GM18870 (cell line): ENCODE results near the gene SLC6A16.
"Not testable (repeated sequence)": the region's sequence is repeated elsewhere in the genome, so short reads cannot be mapped to it uniquely, and the experiment has no call there.

Experiments used
- ATAC-seq: cut with Tn5 transposase; IDR thresholded peaks from one replicate; pipeline ENCODE4 v1.9.1; 2021; ENCODE audit warnings: moderate library complexity; ENCODE audit not compliant: unreplicated experiment

The SLC6A16 gene

DNA sequence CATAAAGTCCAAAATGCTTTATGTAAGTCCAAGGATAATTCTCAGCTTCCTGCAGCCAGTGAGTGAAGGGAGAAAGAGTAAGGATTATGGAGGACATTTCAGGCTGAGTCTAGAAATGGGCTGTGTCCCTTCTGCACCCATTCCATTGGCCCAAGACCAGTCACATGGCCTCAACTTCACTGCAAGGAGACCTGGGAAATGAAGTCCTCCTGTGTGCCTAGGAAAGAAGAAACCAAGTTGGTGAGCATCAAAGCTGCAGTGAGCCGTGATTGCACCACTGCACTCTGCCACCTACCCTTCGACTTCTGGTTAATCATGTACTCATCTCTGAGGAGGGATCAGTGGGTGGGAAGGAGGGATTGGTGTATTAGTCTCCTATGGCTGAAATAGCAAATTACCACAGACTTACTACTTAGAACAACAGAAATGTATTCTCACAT lies 6.6 kb upstream of the SLC6A16 start:
- peak; percentile 43 for ATAC-seq

DNA sequence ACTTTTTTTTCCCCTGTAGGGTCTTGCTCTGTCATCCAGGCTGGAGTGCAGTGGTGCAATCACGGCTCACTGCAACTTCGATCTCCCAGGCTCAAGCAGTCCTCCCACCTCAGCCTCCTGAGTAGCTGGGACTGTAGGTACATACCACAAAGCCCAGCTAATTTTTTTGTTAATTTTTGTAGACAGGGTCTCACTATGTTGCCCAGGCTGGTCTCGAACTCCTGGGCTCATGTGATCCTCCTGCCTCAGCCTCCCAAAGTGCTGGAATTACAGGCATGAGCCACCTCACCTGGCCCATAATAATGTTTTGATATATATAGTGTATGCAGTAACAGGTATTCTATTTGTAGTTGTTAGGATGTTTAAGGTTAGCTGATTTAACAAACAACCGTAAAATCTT lies 6.2 kb upstream of the SLC6A16 start:
- not testable (repeated sequence) for ATAC-seq

DNA sequence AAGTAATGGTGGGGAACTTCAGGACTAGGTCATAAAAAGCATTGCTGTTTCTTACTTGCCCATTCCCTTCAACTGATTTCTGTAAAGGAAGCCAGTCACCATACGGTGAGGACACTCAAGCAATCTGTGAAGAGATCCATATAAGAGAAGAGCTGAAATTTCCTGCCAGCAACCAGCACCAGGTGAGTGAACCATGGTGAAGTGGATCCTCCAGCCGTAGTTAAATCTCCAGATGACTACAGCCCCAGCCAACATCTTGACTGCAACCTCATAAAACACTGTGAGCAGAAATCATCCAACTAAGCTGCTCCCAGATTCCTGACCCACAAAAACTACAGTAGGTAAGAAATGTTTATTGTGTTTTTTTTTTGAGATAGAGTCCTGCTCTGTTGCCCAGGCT lies 3.8 kb upstream of the SLC6A16 start:
- no peak for ATAC-seq

DNA sequence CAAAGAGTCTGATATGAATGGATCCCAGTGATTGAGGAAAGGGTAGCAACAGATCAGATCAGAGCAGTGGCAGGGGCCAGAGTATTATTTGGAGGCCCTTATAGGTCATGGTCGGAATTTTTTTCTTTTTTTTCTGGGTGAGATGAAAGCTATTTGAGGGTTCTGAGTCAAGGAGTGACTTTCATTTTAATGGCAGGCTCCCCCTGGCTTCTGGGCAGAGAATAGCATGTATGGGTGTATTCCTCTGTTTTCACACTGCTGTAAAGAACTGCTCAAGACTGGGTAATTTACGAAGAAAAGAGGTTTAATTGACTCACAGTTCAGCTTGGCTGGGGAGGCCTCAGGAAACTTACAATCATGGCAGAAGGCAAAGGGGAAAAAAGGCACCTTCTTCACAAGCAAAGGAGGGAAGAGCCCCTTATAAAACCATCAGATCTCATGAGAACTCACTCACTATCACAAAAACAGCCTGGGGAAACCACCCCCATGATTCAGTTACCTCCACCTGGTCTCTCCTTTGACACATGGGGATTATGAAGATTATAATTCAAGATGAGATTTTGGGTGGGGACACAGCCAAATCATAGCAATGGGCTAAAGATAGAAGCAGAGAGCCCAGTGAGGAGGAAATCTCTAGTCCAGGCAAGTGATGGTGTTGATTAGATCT lies 3.0 kb upstream of the SLC6A16 start:
- ATAC-seq = no peak

DNA sequence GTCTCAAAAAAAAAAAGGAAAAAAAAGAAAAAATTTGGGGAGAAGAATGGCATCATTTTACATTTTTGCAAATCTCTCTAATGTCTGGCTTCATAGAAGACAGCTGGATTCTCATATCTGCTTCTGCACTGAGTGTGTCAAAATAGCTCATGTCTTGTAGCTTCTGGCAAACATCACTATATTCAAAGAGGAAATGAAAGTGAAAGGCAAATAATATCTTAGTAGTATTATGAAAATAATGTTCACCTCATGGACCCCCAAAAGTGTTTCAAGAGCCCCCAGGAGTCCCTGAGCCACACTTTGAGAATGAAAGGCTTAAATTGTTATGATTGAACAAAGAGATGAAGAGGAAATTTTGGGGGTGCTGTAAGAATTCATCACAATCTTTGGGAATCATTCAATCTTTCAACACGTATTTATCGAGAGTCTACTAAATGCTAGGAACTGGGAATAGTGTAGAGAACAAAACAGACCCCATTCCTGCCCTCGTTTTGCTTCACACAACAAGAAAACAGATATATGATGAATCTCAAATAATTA lies 1.2 kb upstream of the SLC6A16 start:
- no peak for ATAC-seq

DNA sequence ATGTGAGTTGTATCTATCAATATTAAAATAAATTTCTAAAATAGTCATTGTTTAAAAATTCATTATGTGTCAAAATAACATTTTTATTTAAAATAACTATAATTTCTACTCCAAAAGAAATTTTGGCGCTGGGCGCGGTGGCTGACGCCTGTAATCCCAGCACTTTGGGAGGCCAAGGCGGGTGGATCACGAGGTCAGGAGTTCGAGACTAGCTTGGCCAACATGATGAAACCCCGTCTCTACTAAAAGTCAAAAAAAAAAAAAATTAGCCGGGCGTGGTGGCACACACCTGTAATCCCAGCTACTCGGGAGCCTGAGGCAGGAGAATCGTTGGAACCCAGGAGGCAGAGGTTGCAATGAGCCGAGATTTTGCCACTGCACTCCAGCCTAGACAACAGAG lies 765 bp upstream of the SLC6A16 start:
- not testable (repeated sequence) for ATAC-seq

DNA sequence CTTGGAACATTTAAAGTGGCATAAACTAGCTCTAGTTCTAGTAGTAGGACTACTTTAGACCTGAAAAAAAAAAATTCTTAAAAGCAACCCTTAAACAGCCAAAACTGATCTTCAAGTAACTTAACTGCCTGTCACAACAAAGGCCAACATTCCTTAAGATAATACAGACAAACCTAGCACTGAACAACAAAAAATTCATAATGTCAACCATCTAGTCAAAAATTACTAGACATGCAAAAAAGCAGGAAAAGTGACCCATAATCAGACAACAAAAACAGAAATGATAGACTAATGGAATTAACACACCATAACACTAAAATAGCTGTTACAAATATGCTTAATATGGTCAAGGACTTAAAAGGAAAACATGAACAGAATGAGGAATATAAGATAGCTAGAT lies 6.7 kb downstream of the SLC6A16 start:
- ATAC-seq = no peak

DNA sequence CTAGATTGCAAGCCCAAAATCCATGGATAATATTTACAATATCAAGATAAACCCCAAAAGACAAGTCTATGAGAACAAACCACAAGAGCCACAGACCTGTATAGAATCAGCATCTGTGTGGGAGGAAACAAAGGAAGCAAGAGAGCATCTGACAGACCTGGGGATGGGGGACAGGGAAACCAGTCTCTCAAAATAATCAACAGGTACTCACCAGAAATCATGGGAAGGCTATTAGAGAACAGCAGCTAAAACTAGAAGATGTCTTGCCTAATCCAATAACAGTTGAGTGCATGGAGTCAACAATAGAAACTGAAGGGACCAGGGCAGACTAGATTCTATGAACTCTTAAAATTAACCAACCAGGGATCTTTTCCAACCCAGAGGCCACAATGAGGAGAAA lies 8.7 kb downstream of the SLC6A16 start:
- no peak for ATAC-seq

DNA sequence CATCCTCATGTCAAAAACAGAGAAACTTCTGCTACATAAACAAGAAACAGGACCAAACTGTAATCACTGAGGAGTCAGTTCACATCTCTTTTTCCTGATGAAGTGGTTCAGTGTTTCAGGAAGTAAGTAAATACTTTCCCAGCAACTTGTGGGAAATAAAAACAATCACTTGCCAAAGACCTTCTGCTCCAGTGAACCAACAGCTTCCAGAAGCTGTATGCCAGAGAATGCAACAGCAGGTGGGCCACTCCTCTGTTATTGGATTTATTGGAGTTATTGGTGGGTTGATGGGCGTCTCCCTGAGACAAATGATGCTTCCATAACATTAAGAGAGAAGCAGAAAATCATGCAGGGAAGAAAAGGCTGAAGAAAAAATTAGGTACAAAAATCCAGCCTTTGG lies 9.9 kb downstream of the SLC6A16 start:
- ATAC-seq = no peak

DNA sequence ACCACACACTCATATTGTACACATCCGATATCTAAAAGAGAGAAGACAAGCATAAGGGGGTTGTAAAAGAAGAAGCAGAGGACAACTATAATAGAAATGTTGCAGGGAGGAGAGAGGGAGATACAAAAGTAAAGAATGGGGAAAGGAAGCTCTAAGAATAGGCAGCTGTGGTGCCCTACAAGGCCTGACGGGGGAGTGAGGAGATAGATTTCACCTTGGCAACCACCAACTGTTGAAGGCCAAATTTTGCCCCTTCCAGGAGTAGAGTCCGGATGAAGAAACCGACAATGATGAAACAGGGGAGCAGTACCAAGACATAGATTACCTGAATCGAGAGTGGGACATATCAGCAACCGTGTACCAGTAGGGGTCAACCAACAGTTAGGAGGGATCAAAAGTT lies 15.9 kb downstream of the SLC6A16 start:
- no peak for ATAC-seq

DNA sequence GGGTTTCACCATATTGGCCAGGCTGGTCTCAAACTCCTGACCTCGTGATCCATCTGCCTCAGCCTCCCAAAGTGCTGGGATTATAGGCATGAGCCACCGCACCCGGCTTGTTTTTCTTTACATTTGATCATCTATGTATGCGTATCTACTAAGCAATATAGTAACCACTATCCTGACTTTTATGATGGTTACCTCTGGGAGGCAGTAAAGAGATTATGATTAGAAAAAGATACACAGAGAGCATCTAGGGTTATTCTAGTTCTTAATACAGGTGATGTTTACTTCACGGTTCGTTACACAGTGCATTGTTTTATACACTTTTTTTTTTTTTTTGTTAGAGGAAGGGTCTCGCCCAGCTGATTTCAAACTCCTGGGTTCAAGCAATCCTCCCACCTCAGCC lies 18.3 kb downstream of the SLC6A16 start:
- not testable (repeated sequence) for ATAC-seq

DNA sequence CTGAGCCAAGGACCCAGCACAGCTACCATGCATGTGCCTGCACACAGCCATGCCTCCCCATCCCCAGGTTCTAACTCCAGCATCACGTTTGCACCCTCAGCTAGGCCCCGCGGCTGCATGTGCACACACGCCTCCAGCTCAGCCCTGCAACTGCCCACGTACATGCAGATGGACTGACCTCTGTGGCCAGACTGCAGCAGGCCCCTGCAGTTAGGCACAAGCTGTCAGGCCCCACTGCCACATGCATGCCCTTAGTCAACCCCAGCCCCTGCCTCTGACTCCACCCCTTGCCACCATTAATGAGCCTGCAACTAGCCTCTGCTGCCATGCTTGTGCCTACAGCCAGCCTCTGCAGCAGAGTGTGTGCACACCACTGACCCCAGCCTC lies 23.1 kb downstream of the SLC6A16 start:
- no peak for ATAC-seq

DNA sequence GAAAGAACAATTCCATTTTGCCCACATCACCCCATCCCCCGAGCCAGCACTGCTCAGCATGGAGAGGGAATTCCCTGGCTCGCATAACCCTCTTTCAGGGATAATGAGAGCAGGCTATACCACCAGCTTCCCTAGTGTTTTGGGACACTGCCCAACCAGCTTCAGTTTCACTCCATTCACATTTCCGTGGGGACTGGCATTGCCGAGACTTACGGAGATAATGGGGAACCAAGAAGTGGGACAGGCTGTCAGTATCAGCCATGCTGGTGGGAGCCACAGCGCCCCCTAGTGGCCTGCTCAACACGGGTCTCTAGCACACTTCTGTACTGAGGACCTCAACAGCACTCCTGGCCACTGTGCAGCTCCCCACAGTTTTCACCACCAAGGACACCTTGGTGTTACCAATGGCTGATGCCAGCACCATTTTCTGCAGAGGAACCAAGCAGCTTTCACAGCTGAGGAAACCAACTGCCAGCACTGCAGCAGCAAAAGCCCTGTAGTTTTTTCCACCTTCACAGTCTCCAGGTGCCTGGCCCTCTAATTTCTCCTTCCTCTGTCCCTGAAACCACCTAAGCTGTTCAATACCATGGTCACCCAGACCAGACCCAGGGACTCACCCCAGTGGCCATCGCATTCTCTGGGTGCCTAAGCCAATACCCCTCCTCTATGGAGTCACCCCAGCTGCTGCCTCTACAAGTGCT lies 23.7 kb downstream of the SLC6A16 start:
- no peak for ATAC-seq

DNA sequence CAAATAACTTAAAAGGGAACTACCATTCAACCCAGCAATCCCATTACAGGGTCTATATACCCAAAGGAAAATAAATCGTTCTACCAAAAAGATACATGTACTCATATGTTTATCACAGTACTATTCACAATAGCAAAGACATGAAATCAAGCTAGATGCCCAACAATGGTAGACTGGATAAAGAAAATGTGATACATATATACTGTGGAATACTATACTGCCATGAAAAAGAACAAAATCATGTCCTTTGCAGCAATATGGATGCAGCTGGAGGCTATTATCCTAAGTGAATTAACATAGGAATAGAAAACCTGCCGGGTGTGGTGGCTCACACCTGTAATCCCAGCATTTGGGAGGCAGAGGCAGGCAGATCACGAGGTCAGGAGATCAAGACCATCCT lies 26.3 kb downstream of the SLC6A16 start:
- ATAC-seq = not testable (repeated sequence)

DNA sequence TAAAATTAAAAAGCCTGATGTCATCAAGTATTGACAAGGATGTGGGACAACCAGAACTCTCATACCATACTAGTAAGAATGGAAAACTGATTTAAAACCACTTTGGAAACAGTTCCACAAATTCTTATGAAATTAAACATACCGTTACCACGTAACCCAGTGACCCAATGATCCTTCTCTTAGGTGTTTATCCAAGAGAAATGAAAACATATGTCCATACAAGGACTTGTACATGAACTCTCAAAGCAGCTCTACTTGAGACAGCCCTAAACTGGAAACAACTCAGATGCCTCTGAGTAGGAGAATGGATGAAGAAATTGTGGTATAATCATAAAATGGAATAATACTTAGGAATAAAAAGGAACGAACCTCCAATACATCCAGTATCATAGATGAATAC lies 27.6 kb downstream of the SLC6A16 start:
- ATAC-seq = no peak

DNA sequence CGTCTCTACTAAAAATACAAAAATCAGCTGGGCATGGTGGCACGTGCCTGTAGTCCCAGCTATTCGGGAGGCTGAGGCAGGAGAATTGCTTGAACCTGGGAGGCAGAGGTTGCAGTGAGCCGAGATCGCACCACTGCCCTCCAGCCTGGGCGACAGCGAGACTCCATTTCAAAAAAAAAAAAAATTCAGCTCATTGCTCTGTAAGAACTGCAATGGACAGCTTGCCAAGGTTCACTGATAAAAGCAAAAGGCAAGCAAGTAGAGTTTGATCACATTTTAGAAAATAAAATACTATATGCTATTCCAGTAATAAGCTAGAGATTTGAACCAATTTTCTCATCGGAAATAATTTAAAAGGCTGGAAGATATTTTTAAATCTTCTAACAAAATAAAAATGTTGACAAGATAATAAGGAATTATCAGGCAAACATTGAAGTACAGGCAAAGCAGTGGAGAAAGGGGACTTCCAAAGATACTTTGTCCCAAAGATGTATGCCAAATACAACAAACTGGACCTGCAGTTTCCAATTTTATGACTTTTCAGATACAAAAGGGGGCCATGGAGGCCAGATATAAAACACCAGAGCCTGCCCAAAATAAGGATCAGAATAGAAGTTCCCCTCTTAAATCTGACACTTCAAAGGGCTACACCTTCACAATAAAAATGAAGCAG lies 29.6 kb downstream of the SLC6A16 start:
- no peak for ATAC-seq

DNA sequence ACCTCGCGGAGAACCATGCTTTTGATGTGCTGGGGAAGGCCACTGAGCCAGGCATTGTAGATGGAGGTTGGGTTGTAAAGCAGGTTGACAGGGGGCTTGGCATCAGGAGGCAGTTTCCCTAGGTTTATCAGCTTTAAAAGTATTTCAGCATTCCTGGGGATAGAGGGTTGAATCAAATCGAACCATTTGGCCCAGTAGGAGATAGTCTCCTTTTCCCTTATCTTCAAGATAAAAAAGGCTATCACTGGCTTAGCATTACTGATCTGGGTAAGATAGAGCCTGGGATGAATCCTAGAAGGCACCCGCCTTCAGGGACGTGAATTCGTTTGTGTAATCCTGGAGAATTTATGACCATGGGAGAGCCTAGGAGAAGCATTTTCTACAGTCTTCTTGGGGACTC lies 30.6 kb downstream of the SLC6A16 start:
- ATAC-seq = no peak

DNA sequence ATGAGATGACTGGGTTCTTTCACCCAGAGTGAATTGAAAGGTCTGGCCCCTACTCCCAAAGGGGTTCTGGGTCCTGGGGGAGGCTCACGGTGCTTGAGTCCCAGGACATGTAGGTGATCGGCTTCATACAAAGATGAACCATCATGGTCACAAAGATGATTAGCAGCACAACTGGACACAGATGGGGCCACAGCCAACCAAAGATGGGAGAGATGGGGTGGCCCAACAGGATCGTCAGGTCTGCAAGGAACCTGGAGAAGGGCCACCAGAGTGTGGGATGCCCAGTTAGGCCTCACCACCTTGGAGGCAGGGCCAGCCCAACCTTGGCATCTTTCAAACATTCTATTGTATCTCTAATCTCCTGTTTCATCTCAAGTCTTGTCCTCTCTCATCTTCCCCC lies 34.5 kb downstream of the SLC6A16 start:
- no peak for ATAC-seq

DNA sequence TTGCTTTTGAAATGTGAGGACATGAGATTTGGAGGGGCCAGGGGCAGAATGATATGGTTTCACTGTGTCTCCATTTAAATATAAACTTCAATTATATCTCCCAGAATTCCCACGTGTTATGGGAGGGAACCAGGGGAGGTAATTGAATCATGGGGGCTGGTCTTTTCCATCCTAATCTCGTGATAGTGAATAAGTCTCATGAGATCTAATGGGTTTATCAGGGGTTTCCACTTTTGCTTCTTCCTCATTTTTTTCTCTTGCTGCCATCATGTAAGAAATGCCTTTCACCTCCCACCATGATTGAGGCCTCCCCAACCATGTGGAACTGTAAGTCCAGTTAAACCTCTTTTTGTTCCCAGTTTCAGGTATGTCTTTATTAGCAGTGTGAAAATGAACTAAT lies 35.7 kb downstream of the SLC6A16 start:
- not testable (repeated sequence) for ATAC-seq

DNA sequence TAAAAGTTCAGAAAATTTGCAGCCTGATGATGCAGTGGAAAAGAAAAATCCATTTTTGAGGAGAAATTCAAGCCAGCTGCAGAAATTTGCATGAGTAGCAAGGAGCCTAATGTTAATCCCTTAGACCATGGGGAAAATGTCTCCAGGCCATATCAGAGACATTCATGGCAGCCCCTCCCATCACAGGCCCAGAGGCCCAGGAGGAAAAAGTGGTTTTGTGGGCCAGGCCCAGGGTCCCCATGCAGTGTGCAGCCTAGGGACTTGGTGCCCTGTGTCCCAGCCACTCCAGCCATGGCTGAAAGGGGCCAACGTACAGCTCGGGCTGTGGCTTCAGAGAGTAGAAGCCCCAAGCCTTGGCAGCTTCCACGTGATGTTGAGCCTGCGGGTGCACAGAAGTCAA lies 36.8 kb downstream of the SLC6A16 start:
- ATAC-seq = not testable (repeated sequence)

DNA sequence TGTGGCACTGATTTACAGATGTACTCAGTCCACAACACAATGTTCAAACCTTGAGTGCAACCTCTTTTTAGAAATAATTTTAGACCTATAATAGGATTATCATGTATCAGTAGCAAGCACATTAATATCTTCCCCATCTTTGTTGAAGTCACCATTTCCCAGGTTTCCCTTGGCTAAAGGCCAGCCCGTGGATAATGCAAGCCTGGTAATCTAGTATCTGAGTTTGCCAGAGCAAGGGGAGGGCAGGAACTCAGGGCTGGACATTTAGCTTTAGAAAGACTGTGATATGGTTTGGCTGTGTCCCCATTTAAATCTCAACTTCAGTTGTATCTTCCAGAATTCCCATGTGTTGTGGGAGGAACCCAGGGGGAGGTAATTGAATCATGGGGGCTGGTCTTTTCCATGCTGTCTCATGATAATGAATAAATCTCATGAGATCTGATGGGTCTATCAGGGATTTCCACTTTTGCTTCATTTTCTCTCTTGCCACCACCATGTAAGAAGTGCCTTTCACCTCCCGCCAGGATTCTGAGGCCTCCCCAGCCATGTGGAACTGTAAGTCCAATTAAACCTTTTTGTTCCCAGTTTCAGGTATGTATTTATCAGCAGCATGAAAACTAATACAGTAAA lies 37.7 kb downstream of the SLC6A16 start:
- no peak for ATAC-seq
